Upper lobe of left lung (tissue), 4 donors: ENCODE measurements around the gene MT1E.

ENCODE experiments used
- CTCF ChIP-seq, 6 experiments: fragments of 450-650 bp in 4 of 6; fragments of 200-600 bp in 2 of 6; sonication (generic) in 2 of 6; IDR thresholded peaks; one replicate each; pipeline ENCODE4 v1.5.1; 2016 to 2019; ENCODE audit warnings: antibody characterized with exemption in 6 of 6
- POLR2A ChIP-seq, 4 donors: fragments of 450-650 bp; IDR thresholded peaks; one replicate each; pipeline ENCODE4 v1.5.1; 2016 to 2017; ENCODE audit warnings: antibody characterized with exemption in 4 of 4, mild to moderate bottlenecking in 2 of 4
- POLR2AphosphoS5 ChIP-seq, 2 donors: sonication (generic); formaldehyde crosslinking; IDR thresholded peaks; one replicate each; pipeline ENCODE4 v1.5.1; 2017; ENCODE audit warnings: antibody characterized with exemption in 2 of 2

- TF ChIP-seq POLR2AphosphoS5 (IDR thresholded peaks at IDR 0.05) (peak; percentile 43 to 80), CTCF (IDR thresholded peaks at IDR 0.05) (no peak), POLR2A (IDR thresholded peaks at IDR 0.05) (no peak)
Measured at GRCh38 chr16:56611281-56611833, 14.2 kb upstream of the MT1E start.
